RPMI8226 (cell line): ENCODE measurements around the gene SUSD2.
"Not testable (repeated sequence)": the region's sequence is repeated elsewhere in the genome, so short reads cannot be mapped to it uniquely, and the experiment has no call there.

Experiments
- DNase-seq: peaks from one replicate; pipeline ENCODE4 v3.0.0-alpha.2; 2015

SUSD2 gene

GRCh38 chr22:24181088-24181995 lies at the start of gene SUSD2:
TSS of gene SUSD2 (plus strand) at chr22:24181487. CDS start at chr22:24181520, 33 bp downstream.
- DNase-seq = no peak

DNA sequence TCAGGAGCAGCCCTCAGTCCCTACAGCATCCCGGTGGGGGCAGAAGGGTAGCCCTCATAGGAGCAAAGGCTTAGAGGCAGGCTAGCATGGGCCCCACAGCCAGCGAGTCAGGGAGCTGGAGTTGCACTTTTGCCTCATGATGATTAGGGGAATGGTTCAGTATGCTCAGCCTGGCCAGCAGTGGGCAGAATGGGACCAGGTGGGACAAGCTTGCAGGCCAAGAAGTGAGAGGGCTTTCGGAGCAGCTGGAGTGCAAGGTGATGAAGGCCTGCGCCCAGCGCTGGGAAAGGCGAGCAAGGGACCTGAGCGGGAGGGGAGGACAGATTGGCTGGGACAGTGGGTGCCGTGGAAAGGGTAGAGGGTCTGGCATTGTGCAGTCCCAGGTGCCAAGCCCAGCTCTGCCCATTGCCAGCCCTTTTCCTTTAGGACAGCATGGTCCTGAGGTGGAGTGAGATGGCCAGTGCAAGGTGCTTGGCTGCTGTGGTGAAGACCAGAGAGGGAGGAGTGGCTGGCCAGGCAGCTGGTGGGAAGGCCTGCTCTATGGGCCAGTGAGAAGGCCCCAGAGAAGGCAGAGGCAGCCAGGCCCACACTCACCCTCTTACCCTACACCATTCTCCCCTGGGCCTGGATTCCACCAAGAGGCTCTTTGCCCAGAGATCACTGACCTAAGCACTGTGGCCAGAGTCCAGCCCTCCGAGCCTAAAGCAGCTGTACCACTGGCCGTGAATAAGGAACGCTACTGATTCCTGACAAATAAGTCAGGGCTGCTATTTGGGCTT lies 47.9 kb upstream of the SUSD2 start:
- no peak for DNase-seq

DNA sequence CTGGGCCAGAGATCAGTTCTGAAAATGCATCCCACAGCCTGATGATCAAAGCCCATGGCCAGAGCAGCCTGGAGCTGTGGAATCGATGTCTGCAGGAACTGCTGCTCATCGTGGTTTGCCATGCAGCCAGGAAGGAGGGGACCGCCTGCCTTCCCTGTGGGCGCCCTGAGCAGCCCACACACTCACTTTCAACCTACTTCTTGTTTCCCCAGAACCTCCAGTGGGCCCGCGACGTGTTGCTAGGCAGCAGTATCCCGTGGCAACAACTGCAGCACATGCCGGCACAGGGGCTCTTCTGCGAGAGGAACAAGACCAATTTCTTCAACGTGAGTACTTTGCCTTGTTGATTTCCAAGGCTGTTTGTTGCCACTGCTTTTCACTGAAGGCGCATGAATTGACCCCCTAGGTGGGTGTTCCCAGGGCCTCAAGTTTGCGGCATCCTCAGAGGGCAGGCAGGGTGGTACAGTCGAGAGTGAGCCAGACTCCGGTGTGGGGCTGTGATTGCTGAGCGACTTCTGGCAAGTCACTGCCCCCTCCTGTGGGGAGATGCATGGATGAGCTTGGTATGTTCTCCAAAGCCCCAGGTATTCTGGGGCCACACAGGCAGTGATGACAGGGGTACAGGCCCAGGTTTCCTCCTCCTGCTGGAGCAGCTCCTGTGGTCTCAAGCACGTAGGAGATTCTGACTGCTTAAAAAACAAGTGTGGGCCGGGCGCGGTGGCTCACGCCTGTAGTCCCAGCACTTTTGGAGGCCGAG lies 47.0 kb upstream of the SUSD2 start:
- no peak for DNase-seq

DNA sequence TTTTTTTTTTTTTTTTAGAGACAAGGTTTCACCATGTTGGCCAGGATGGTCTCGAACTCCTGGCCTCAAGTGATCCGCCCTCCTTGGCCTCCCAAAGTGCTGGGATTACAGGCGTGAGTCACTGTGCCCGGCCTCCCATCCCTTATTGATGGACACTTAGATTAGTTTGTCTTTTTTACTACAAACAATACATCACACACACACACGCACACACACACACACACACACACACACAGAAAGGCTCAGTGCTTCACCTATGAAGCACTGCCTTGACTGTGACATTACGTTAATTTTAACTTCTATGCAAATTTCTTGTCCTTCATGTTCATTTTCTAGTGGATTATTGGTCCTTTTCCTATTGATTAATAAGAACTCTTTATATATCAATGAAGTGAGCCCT lies 44.8 kb upstream of the SUSD2 start:
- not testable (repeated sequence) for DNase-seq

DNA sequence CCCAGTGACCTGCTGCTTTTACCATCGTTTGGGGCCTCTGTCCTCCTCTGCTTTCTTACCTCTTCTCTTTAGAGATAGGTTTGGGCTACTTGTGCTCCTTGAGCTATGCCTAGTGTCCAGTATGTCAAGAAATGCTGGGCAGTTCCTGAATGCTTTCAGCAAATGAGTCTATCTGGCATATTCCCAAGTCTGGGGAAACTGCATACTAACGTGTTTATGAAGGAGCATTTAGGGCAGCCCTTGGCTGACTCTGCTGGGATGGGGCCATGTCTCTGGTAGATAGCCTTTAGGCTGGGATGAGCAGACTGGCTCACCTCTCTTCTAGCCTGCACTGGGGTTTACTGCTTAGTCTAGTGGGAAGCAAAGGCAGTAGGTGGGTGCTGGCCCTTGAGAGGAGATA lies 43.7 kb upstream of the SUSD2 start:
- peak; percentile 39 for DNase-seq

DNA sequence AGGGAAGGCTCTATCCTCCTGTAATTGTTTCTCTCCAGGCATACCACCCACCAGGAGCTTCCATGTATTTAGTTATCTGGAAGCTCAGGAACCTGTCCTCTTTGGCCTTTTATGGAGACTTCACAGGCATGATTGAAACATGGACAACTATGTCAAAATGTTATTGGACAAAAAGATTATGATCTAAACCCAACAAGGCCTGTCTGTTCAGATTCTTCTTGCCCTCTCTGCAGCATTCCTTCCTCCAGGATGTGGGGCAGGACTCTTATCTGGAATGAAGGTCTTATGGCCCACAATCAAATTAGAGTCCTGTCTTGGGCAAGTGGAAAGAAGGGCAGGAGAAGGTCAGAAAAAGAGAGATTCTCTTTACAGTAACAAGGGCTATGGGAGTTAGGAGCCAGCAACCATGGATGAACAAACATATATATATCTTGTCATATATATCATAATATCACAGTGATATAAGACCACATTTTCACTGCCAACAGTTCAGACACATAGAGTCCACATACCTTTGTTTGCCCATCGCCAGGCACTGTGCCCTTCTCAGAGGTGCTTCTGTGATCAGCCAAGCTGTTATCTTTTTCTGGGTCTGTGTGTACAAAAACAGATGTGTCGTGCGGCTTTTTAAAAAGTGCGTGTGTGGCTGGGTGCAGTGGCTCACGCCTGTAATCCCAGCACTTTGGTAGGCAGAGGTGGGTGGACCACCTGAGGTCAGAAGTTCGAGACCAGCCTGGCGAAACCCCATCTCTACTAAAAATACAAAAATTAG lies 42.5 kb upstream of the SUSD2 start:
- no peak for DNase-seq

DNA sequence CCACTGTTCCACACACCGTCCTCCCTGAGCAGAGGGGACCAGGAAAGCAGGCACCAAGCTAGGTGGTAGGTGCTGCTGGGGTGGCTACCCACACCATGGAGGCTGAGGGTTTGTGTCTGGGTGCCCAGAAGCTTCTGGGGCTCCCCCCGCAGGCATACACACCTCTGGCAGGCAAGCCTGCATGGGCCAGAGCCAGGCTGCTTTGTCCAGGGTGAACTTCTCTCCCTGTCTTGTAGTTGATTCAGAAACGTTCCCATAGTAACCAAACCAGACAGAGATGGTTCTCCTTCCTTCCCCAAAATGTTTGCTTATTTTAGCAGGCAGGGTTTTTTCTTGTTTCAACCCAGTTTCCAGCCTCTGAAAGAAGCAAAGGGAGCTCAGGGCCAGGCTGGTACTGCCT lies 40.9 kb upstream of the SUSD2 start:
- peak; percentile 57 for DNase-seq

DNA sequence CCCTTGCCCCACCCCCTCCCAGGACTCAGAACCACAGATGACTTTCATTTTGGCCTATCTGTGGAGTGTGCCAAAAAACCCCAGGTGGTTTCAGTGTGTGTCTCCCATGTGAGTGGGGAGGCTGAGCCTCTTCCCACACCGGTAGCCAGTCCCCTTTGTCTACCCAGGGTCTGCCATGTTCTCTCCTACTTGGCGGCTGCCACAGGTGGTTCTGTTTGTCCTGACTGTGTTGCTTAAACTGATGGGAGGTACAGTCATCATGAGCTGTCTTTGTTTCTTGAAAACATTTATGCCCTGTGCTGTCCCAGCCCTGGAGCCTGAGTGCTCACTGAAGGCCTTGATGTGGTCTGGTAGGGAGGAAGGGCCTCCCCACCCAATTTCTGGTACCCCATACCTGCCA lies 39.7 kb upstream of the SUSD2 start:
- DNase-seq = peak; percentile 91

DNA sequence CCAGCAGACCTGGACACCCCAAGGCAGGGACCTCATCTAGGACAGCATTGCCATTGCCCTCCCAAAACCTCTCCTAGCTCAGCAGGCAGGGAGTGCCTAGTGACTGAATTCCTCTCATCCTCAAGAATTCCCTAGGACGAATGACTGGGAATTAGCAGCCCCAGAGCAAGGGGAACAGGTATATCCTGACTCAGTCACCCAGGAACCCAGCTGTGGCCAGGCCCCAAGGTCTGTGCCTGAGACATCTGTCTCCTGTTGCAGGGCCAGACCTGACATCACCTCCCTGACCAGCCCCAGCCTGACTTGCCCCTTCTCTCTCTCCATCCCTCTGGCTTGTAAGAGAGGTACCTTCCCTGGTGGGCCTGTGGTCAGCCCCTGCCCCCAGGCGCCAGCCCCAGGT lies 39.0 kb upstream of the SUSD2 start:
- no peak for DNase-seq

GRCh38 chr22:24142831-24143230 lies 38.5 kb upstream of the SUSD2 start:
- DNase-seq = no peak

- peak; percentile 56 for DNase-seq
Observed at GRCh38 chr22:24144056-24144777, 37.1 kb upstream of the SUSD2 start.

DNA sequence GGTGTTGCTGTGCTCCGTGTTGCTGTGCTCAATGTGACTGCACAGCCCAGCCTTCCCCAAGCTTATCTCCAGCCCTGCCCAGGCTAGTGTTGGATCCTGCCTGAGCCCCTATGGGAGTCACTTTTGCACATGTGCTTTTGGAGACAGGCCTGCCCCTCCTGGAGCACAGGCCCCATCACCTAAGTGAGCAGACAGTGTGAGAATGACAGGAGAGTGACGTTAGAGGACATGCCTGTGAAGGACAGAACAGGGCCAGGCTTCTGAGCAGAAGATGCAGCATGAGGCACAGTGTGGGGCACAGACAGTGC lies 36.6 kb upstream of the SUSD2 start:
- no peak for DNase-seq

GRCh38 chr22:24145446-24146193 lies 35.7 kb upstream of the SUSD2 start:
- peak; percentile 29 for DNase-seq

- peak; percentile 88 for DNase-seq
Observed at GRCh38 chr22:24146194-24146616, 35.1 kb upstream of the SUSD2 start.

DNA sequence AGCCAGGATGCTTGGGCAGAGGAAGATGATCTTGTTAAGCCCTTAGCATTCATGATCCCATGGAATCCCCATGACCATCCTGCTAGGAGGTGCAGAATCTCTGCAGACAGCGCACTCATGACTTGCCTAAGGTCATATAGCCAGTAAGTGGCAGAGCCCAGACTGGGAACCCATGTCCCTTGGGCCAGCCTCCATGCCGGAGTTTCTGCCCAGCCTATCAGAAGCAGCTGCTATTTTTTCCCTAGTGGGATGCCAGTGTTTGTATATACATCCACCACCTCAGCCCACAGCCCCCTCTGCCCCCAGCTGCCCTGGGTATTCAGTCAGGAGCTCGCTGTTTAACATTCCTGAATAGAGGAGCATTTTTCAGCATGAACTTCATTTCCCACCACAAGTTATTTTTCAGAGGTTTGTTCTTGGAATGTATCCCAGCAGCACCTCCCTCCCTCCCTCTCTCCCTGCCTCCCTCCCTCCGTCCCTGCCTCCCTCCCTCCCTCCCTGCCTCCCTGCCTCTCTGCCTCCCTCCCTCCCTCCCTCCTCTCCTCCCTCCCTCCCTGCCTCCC lies 34.4 kb upstream of the SUSD2 start:
- peak; percentile 24 for DNase-seq

GRCh38 chr22:24147666-24148065 lies 33.6 kb upstream of the SUSD2 start:
- DNase-seq = peak; percentile 82

GRCh38 chr22:24148266-24149197 lies 32.8 kb upstream of the SUSD2 start:
- no peak for DNase-seq

DNA sequence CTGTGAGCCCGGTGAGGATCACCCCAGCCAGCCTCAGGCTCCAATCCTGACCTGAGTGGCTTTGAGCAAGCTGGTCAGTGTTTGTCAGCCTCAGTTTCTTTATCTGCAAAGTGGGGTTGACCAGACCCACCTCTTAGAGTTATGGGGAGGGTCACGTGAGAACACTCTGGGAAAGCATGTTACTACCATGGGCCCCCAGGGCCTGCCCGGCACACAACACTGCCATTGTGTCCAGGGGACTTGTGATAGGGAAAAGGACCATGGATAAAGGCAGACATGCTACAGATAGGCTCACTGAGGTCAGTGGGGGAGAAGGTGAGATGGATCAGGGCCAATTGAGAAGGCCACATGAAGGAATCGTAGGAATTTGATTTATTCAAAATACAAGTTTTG lies 32.1 kb upstream of the SUSD2 start:
- DNase-seq = no peak

DNA sequence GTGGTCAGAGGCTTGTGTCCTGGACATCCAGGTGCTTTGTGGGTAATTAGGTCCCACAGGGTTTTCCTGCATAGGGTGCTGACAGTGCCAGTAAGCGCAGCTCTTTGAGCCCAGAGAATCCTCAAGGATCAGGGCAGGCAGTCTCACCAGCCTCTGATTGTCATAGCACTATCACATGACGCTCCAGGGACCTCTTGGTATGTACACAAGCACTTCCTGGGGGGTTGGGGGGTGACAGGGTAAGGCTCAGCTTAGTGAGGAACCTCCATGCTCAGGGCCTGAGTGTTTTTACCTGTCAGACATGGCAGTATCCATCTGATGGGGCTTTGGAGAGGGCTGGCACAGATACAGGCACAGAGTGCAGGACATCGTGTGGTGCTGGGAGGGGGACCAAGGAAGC lies 27.9 kb upstream of the SUSD2 start:
- no peak for DNase-seq

DNA sequence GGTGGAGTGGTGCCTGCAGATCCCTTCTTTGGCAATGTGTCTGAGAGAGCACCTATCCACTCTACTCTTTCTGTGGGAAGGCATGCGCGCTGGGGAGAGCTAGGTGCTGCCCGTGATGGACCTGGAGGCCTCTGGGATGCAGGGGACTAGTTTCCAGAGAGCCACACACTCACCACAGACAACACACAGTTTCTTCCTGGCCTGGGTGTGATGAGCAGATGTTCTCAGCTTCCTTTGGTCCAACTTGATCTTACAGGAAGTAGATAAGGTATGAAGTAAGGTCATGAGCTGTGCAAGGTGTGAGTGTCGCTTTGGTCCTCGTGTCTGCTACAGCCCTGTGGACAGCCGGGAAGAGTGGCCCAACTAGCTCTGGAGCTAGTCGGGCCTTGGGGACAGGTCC lies 27.3 kb upstream of the SUSD2 start:
- no peak for DNase-seq
